Fibroblast of lung (primary cell): Measurements from ENCODE around the gene KLB. TPM values are rescaled to one million over a fixed set of nuclear protein-coding genes. Genes with fewer than 3 reads are reported as not detected.
"Not testable (repeated sequence)": the region's sequence is repeated elsewhere in the genome, so short reads cannot be mapped to it uniquely, and the experiment has no call there.

Experiments used
- DNase-seq, 2 donors: peaks; one replicate each; pipeline versions ENCODE4 v3.0.0 to v3.0.0-alpha.2; 2010; ENCODE audit warnings: low read depth in 2 of 2
- H2AFZ ChIP-seq: 2 replicates; pipeline ENCODE4 v1.5.1; 2012; ENCODE audit warnings: low read length, control low read depth, inconsistent platforms
- H3K27ac ChIP-seq: 2 replicates; pipeline ENCODE4 v1.5.1; 2011; ENCODE audit warnings: low read length, control low read depth; ENCODE audit not compliant: insufficient read depth
- H3K27me3 ChIP-seq: 2 replicates; pipeline ENCODE4 v1.5.1; 2011; ENCODE audit warnings: mild to moderate bottlenecking, low read length; ENCODE audit not compliant: control insufficient read depth, insufficient read depth
- H3K36me3 ChIP-seq: 2 replicates; pipeline ENCODE4 v1.5.1; 2011; ENCODE audit warnings: low read length; ENCODE audit not compliant: control insufficient read depth, insufficient read depth
- H3K4me1 ChIP-seq: 2 replicates; pipeline ENCODE4 v1.5.1; 2011; ENCODE audit warnings: low read length; ENCODE audit not compliant: control insufficient read depth, insufficient read depth; ENCODE audit errors: extremely low read depth
- H3K4me2 ChIP-seq: 2 replicates; pipeline ENCODE4 v1.5.1; 2011; ENCODE audit warnings: low read length, control low read depth; ENCODE audit not compliant: insufficient read depth; ENCODE audit errors: extremely low read depth
- H3K4me3 ChIP-seq, 4 experiments: fragments of 200-600 bp in 1 of 4; sonication (generic) in 1 of 4; replicated peaks in 1 of 4; 2 replicates each; pipeline ENCODE4 v1.5.1; 2011 to 2016; ENCODE audit warnings: low read length in 4 of 4, low read depth in 3 of 4, mild to moderate bottlenecking in 3 of 4, control low read depth in 2 of 4, inconsistent platforms in 1 of 4, mixed read lengths in 1 of 4; ENCODE audit not compliant: insufficient read depth in 1 of 4; ENCODE audit errors: control extremely low read depth in 1 of 4
- H3K79me2 ChIP-seq: 2 replicates; pipeline ENCODE4 v1.5.1; 2012; ENCODE audit warnings: mild to moderate bottlenecking, low read length, inconsistent platforms; ENCODE audit not compliant: control insufficient read depth, insufficient read depth
- H3K9ac ChIP-seq: 2 replicates; pipeline ENCODE4 v1.5.1; 2011; ENCODE audit warnings: mild to moderate bottlenecking, low read length, control low read depth; ENCODE audit not compliant: insufficient read depth
- H3K9me3 ChIP-seq: 2 replicates; pipeline ENCODE4 v1.5.1; 2012; ENCODE audit warnings: low read depth, low read length; ENCODE audit not compliant: control insufficient read depth, insufficient read depth
- H4K20me1 ChIP-seq: 2 replicates; pipeline ENCODE4 v1.5.1; 2011; ENCODE audit warnings: low read length; ENCODE audit not compliant: control insufficient read depth, insufficient read depth; ENCODE audit errors: extremely low read depth
- EZH2 ChIP-seq: IDR thresholded peaks from 2 replicates; pipeline ENCODE4 v1.5.1; 2012; ENCODE audit warnings: low read length, control low read depth, mild to moderate bottlenecking; ENCODE audit errors: missing control alignments
- polyA plus RNA-seq, 2 donors: library from polyadenylated mRNA; depleted of rRNA in 1 of 2; stranded (reverse) in 1 of 2; unstranded in 1 of 2; fragments of >200 nt; gene quantifications; 2 replicates each; pipeline ENCODE4 v1.2.1, GENCODE V29; 2011 to 2012; ENCODE audit warnings: missing spikeins in 1 of 2
- total RNA-seq: library from RNA; depleted of rRNA; stranded (reverse); fragments of >200 nt; gene quantifications from 2 replicates; pipeline ENCODE4 v1.2.1, GENCODE V29; 2014
- TF ChIP-seq, protein P1 (sequence below), 2 donors: IDR thresholded peaks in 1 of 2; conservative IDR thresholded peaks in 1 of 2; 1 replicate in 1 of 2; 2 replicates in 1 of 2; pipeline ENCODE4 v1.5.1; 2011 to 2012; ENCODE audit warnings: low read length in 2 of 2, control low read depth in 1 of 2, inconsistent platforms in 1 of 2, low read depth in 1 of 2, mild to moderate bottlenecking in 1 of 2

The KLB gene
- total and polyA plus RNA-seq, 2 donors (not counting 1 experiment from before 2014, with no cell fraction given), result not detected

DNA sequence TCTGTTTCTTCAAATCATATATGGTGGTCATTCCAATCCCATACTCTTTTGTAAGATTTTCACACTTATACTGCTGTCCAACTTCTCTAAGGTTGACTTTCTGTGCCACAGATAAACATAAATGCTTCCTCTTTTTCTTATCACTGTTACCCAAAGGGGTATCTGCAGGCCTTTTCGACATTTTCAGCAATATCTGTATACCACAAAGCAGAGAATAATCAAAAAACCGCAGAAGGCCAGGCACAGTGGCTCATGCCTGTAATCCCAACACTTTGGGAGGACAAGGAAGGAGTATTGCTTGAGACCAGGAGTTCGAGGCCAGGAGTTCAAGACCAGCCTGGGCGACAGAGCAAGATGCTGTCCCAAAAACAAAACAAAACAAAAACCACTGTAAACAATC lies 37.4 kb upstream of the KLB start:
- Histone ChIP-seq H4K20me1 (no peaks in the 10 kb centered on the region), H3K9ac (no peak overlapping the region), H3K79me2 (peaks cover 18% of the 10 kb centered on the region), H3K4me1 (no peaks in the 10 kb centered on the region), H3K4me2 (no peak overlapping the region), H3K27ac (no peak overlapping the region), H2AFZ (no peak overlapping the region), H3K4me3 (no peak overlapping the region), H3K36me3 (no peaks in the 10 kb centered on the region), H3K27me3 (no peaks in the 10 kb centered on the region), H3K9me3 (no peaks in the 10 kb centered on the region)
- TF ChIP-seq, protein P1, sequence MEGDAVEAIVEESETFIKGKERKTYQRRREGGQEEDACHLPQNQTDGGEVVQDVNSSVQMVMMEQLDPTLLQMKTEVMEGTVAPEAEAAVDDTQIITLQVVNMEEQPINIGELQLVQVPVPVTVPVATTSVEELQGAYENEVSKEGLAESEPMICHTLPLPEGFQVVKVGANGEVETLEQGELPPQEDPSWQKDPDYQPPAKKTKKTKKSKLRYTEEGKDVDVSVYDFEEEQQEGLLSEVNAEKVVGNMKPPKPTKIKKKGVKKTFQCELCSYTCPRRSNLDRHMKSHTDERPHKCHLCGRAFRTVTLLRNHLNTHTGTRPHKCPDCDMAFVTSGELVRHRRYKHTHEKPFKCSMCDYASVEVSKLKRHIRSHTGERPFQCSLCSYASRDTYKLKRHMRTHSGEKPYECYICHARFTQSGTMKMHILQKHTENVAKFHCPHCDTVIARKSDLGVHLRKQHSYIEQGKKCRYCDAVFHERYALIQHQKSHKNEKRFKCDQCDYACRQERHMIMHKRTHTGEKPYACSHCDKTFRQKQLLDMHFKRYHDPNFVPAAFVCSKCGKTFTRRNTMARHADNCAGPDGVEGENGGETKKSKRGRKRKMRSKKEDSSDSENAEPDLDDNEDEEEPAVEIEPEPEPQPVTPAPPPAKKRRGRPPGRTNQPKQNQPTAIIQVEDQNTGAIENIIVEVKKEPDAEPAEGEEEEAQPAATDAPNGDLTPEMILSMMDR (conservative IDR thresholded peaks at IDR 0.05 in 1 of 2, IDR thresholded peaks at IDR 0.05 in 1 of 2; ENCODE audit: low read depth in 1 of 2, low read length in 2 of 2), result no peak
- no peak for TF ChIP-seq EZH2
- no peak for DNase-seq

DNA sequence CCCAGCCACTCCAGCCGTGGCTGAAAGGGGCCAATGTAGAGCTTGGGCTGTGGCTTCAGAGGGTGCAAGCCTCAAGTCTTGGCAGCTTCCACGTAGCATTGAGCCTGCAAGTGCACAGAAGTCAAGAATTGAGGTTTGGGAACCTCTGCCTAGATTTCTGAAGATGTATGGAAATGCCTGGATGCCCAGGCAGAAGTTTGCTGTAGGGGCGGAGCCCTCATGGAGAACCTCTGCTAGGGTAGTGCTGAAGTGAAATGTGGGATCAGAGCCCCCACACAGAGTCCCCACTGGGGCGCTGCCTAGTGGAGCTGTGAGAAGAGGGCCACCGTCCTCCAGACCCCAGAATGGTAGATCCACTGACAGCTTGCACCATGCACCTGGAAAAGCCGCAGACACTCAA lies 35.5 kb upstream of the KLB start:
- H3K4me3 ChIP-seq, H2AFZ ChIP-seq, H3K36me3 ChIP-seq, H3K27ac ChIP-seq, H3K27me3 ChIP-seq, H3K9ac ChIP-seq, DNase-seq, H3K79me2 ChIP-seq, H3K4me2 ChIP-seq, H4K20me1 ChIP-seq, H3K9me3 ChIP-seq, H3K4me1 ChIP-seq: not testable (repeated sequence)

DNA sequence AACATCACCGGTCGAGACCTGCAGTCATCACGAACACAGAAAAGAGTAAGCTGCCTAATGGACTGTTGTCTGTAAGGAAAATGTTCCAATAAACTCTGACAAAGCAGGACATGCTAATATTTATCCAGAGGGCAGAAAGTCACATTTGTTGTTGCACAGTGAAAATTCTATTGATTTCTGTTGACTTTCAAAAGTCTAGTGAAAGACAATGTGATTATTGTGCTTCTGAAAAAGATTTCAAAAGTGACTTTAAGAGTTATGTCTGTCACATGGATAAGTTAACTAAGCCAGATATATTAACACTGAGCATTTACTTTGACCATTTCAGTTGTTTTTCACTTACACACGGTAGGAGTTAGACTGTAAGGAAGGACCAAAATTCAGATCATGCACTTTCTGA lies 31.3 kb upstream of the KLB start:
- Histone ChIP-seq H3K9me3 (no peaks in the 10 kb centered on the region), H3K27ac (no peak overlapping the region), H3K4me1 (no peaks in the 10 kb centered on the region), H3K4me3 (no peak overlapping the region), H3K79me2 (no peaks in the 10 kb centered on the region), H3K36me3 (no peaks in the 10 kb centered on the region), H3K27me3 (no peaks in the 10 kb centered on the region), H3K9ac (no peak overlapping the region), H2AFZ (no peak overlapping the region), H4K20me1 (no peaks in the 10 kb centered on the region), H3K4me2 (no peak overlapping the region)
- DNase-seq, result no peak
- TF ChIP-seq EZH2, result no peak

DNA sequence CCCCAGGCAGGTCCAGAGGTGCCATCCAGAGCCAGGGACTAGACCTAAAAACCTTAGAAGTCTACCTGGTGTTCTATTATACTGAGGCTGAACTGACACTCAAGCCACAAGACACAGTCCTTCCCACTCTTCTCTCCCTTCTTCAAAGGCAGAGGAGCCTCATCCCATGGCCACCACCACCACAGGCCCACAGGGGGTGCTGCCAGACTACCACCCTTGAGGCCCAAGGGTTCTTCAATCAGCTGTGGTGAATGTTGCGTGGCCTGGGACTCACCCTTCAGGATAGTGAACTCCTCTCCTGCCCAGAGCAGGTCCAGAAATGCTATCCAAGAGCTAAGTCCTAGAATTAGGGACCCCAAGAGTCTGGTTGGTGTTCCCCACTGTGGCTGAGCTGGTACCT lies 23.0 kb upstream of the KLB start:
- Histone ChIP-seq H2AFZ (no peak overlapping the region), H3K36me3 (no peaks in the 10 kb centered on the region), H3K4me2 (no peak overlapping the region), H3K4me1 (no peaks in the 10 kb centered on the region), H4K20me1 (no peaks in the 10 kb centered on the region), H3K4me3 (no peak overlapping the region), H3K27ac (no peak overlapping the region), H3K79me2 (no peaks in the 10 kb centered on the region), H3K9me3 (no peaks in the 10 kb centered on the region), H3K9ac (no peak overlapping the region), H3K27me3 (no peaks in the 10 kb centered on the region)
- DNase-seq, result no peak
- TF ChIP-seq EZH2, result no peak
- TF ChIP-seq, protein P1 (conservative IDR thresholded peaks at IDR 0.05 in 1 of 2, IDR thresholded peaks at IDR 0.05 in 1 of 2; ENCODE audit: low read depth in 1 of 2, low read length in 2 of 2), result no peak
